GM18870 (cell line): ENCODE measurements around the gene EXPH5.
"Not testable (repeated sequence)": the region's sequence is repeated elsewhere in the genome, so short reads cannot be mapped to it uniquely, and the experiment has no call there.

Experiments
- ATAC-seq: cut with Tn5 transposase; IDR thresholded peaks from one replicate; pipeline ENCODE4 v1.9.1; 2021; ENCODE audit warnings: moderate library complexity; ENCODE audit not compliant: unreplicated experiment

EXPH5 gene

GRCh38 chr11:108593214-108593922 is at the start of gene EXPH5:
TSS of gene EXPH5 (minus strand) at chr11:108593768. CDS start at chr11:108593536, 232 bp downstream.
- ATAC-seq = peak; percentile 98

GRCh38 chr11:108641752-108642151 is 48.2 kb upstream of the EXPH5 start:
- not testable (repeated sequence) for ATAC-seq

GRCh38 chr11:108639146-108639545 is 45.6 kb upstream of the EXPH5 start:
- ATAC-seq = no peak

- no peak for ATAC-seq
Observed at GRCh38 chr11:108636222-108636621, 42.7 kb upstream of the EXPH5 start.

- no peak for ATAC-seq
Observed at GRCh38 chr11:108635106-108635505, 41.5 kb upstream of the EXPH5 start.

GRCh38 chr11:108632041-108632704 is 38.6 kb upstream of the EXPH5 start:
- ATAC-seq = no peak

- no peak for ATAC-seq
Observed at GRCh38 chr11:108629274-108629673, 35.7 kb upstream of the EXPH5 start.

- no peak for ATAC-seq
Observed at GRCh38 chr11:108628812-108629211, 35.2 kb upstream of the EXPH5 start.

- no peak for ATAC-seq
Observed at GRCh38 chr11:108628326-108628725, 34.8 kb upstream of the EXPH5 start.

GRCh38 chr11:108624196-108624925 is 30.8 kb upstream of the EXPH5 start:
- ATAC-seq = no peak

GRCh38 chr11:108622341-108622740 is 28.8 kb upstream of the EXPH5 start:
- ATAC-seq = no peak

- ATAC-seq = peak; percentile 93
Observed at GRCh38 chr11:108620958-108621772, 27.6 kb upstream of the EXPH5 start.

- no peak for ATAC-seq
Observed at GRCh38 chr11:108618529-108618928, 25.0 kb upstream of the EXPH5 start.

- ATAC-seq = no peak
Observed at GRCh38 chr11:108617055-108617454, 23.5 kb upstream of the EXPH5 start.

- ATAC-seq = no peak
Observed at GRCh38 chr11:108616549-108616948, 23.0 kb upstream of the EXPH5 start.

GRCh38 chr11:108614086-108614485 is 20.5 kb upstream of the EXPH5 start:
- ATAC-seq = no peak

GRCh38 chr11:108609682-108610081 is 16.1 kb upstream of the EXPH5 start:
- no peak for ATAC-seq

- no peak for ATAC-seq
Observed at GRCh38 chr11:108608548-108608947, 15.0 kb upstream of the EXPH5 start.

GRCh38 chr11:108606495-108607160 is 13.1 kb upstream of the EXPH5 start:
- no peak for ATAC-seq

GRCh38 chr11:108606070-108606469 is 12.5 kb upstream of the EXPH5 start:
- no peak for ATAC-seq
